ENCODE results near the gene C12orf76. TPM values are rescaled to one million over a fixed set of nuclear protein-coding genes. Genes with fewer than 3 reads are reported as not detected.
"Not testable (repeated sequence)": the region's sequence is repeated elsewhere in the genome, so short reads cannot be mapped to it uniquely, and the experiment has no call there.

The C12orf76 gene
- total RNA-seq, 1 donor from 2014 or later = 6.4 TPM

- intact Hi-C loops (cut with DNase I) = no loop called here
- DNase-seq (ENCODE audit: low spot score) = no peak
These were observed 14.4 kb downstream of the C12orf76 start for GRCh38 chr12:110033888-110034287.

GRCh38 chr12:110029290-110029815 lies 19.0 kb downstream of the C12orf76 start:
- intact Hi-C loops (cut with DNase I) = no loop called here
- DNase-seq (ENCODE audit: low spot score) = no peak

GRCh38 chr12:110028323-110028722 lies 20.0 kb downstream of the C12orf76 start:
- no peak for DNase-seq (ENCODE audit: low spot score)
- intact Hi-C loops (cut with DNase I) = no loop called here

GRCh38 chr12:110024051-110024450 lies 24.3 kb downstream of the C12orf76 start:
- intact Hi-C loops (cut with DNase I) = no loop called here
- no peak for DNase-seq (ENCODE audit: low spot score)

GRCh38 chr12:110023059-110023980 lies 25.0 kb downstream of the C12orf76 start:
- intact Hi-C loops (cut with DNase I) = no loop called here
- DNase-seq (ENCODE audit: low spot score) = no peak

- no peak for DNase-seq (ENCODE audit: low spot score)
- intact Hi-C loops (cut with DNase I) = no loop called here
These were observed 27.4 kb downstream of the C12orf76 start for GRCh38 chr12:110020956-110021355.

- no peak for DNase-seq (ENCODE audit: low spot score)
- intact Hi-C loops (cut with DNase I) = no loop called here
These were observed 33.2 kb downstream of the C12orf76 start for GRCh38 chr12:110015132-110015531.

- no peak for DNase-seq (ENCODE audit: low spot score)
- intact Hi-C loops (cut with DNase I) = no loop called here
These were observed 35.7 kb downstream of the C12orf76 start for GRCh38 chr12:110012659-110013058.

- intact Hi-C loops (cut with DNase I) = no loop called here
These were observed 36.2 kb downstream of the C12orf76 start for GRCh38 chr12:110012137-110012536.

GRCh38 chr12:110010853-110011723 lies 37.2 kb downstream of the C12orf76 start:
- intact Hi-C loops (cut with DNase I) = no loop called here
- no peak for DNase-seq (ENCODE audit: low spot score)

More at GRCh38 chr12:110012137-110012536, 36.2 kb downstream of the C12orf76 start:
- no peak for DNase-seq (ENCODE audit: low spot score)

- DNase-seq (ENCODE audit: low spot score); intact Hi-C loops (cut with DNase I): not testable (repeated sequence)
These were observed 39.5 kb downstream of the C12orf76 start for GRCh38 chr12:110008681-110009398.

- intact Hi-C loops (cut with DNase I) = no loop called here
- no peak for DNase-seq (ENCODE audit: low spot score)
These were observed 40.4 kb downstream of the C12orf76 start for GRCh38 chr12:110007881-110008280.

GRCh38 chr12:110006115-110006514 lies 42.2 kb downstream of the C12orf76 start:
- intact Hi-C loops (cut with DNase I) = no loop called here
- no peak for DNase-seq (ENCODE audit: low spot score)

- no peak for DNase-seq (ENCODE audit: low spot score)
- intact Hi-C loops (cut with DNase I) = no loop called here
These were observed 42.9 kb downstream of the C12orf76 start for GRCh38 chr12:110005319-110005973.

GRCh38 chr12:110004598-110004997 lies 43.7 kb downstream of the C12orf76 start:
- no peak for DNase-seq (ENCODE audit: low spot score)
- intact Hi-C loops (cut with DNase I) = no loop called here

- DNase-seq (ENCODE audit: low spot score) = no peak
- intact Hi-C loops (cut with DNase I) = no loop called here
These were observed 45.4 kb downstream of the C12orf76 start for GRCh38 chr12:110002676-110003515.

GRCh38 chr12:110001596-110001995 lies 46.7 kb downstream of the C12orf76 start:
- intact Hi-C loops (cut with DNase I) = no loop called here

GRCh38 chr12:109999983-110000505 lies 48.3 kb downstream of the C12orf76 start:
- intact Hi-C loops (cut with DNase I) = loop anchor here (5.0 kb wide), 2 partner anchors 42 to 98 kb away; partner anchors contain the start of gene TCHP

More at GRCh38 chr12:110001596-110001995, 46.7 kb downstream of the C12orf76 start:
- DNase-seq (ENCODE audit: low spot score) = no peak

More at GRCh38 chr12:109999983-110000505, 48.3 kb downstream of the C12orf76 start:
- no peak for DNase-seq (ENCODE audit: low spot score)
